GM23338 (cell line): Measurements from ENCODE around the gene ZNF277. TPM values are rescaled to one million over a fixed set of nuclear protein-coding genes. Genes with fewer than 3 reads are reported as not detected.
A peak's percentile ranks its signal among the peaks of the same experiment; 100 is the strongest.

Experiments
- ATAC-seq: fragments of 200-7000 bp; cut with Tn5 transposase; 3 replicates; pipeline ENCODE4 v1.9.1; 2020
- DNase-seq: peaks from one replicate; pipeline ENCODE4 v3.0.0-alpha.2; 2015; ENCODE audit warnings: low spot score
- H2AFZ ChIP-seq: fragments of 200-600 bp; sonication (generic); 2 replicates; pipeline ENCODE4 v1.8.0; 2016; ENCODE audit warnings: antibody characterized with exemption, mild to moderate bottlenecking, moderate library complexity
- H3F3A ChIP-seq: fragments of 200-600 bp; sonication (generic); replicated peaks from 2 replicates; pipeline ENCODE4 v1.8.0; 2017; ENCODE audit warnings: antibody characterized with exemption, mixed run types, low read depth
- H3K27ac ChIP-seq: fragments of 200-600 bp; sonication (generic); 2 replicates; pipeline ENCODE4 v1.6.1; 2016; ENCODE audit warnings: low read depth
- H3K27me3 ChIP-seq: fragments of 200-600 bp; sonication (generic); 2 replicates; pipeline ENCODE4 v1.8.0; 2016; ENCODE audit warnings: mild to moderate bottlenecking, mixed run types, moderate library complexity; ENCODE audit not compliant: insufficient read depth
- H3K36me3 ChIP-seq: fragments of 200-600 bp; sonication (generic); 2 replicates; pipeline ENCODE4 v1.8.0; 2016; ENCODE audit warnings: mild to moderate bottlenecking; ENCODE audit not compliant: insufficient read depth
- H3K4me1 ChIP-seq: fragments of 200-600 bp; sonication (generic); 2 replicates; pipeline ENCODE4 v1.8.0; 2016; ENCODE audit warnings: mild to moderate bottlenecking, moderate library complexity; ENCODE audit not compliant: insufficient read depth
- H3K4me2 ChIP-seq: fragments of 200-600 bp; sonication (generic); 2 replicates; pipeline ENCODE4 v1.7.1; 2017; ENCODE audit warnings: mixed run types
- H3K4me3 ChIP-seq: fragments of 200-600 bp; sonication (generic); 2 replicates; pipeline ENCODE4 v1.6.1; 2016; ENCODE audit warnings: mixed run types
- H3K79me2 ChIP-seq: fragments of 200-600 bp; sonication (generic); replicated peaks from 2 replicates; pipeline ENCODE4 v1.8.0; 2017; ENCODE audit warnings: mild to moderate bottlenecking; ENCODE audit not compliant: insufficient read depth
- H3K9me2 ChIP-seq: fragments of 200-600 bp; sonication (generic); 2 replicates; pipeline ENCODE4 v1.8.0; 2017; ENCODE audit not compliant: insufficient read depth
- H4K20me1 ChIP-seq: fragments of 200-600 bp; sonication (generic); replicated peaks from 2 replicates; pipeline ENCODE4 v1.8.0; 2017; ENCODE audit warnings: mild to moderate bottlenecking; ENCODE audit not compliant: insufficient read depth
- H3K27ac Mint-ChIP-seq: 2 replicates; pipeline ENCODE4 v1.8.0; 2020; ENCODE audit warnings: inconsistent platforms, mild to moderate bottlenecking, moderate library complexity, mixed read lengths
- H3K27me3 Mint-ChIP-seq: 3 replicates; pipeline ENCODE4 v1.8.0; 2022; ENCODE audit warnings: low read depth, mild to moderate bottlenecking, moderate library complexity, mixed read lengths, inconsistent platforms; ENCODE audit not compliant: insufficient read depth, poor library complexity
- H3K36me3 Mint-ChIP-seq: 3 replicates; pipeline ENCODE4 v1.8.0; 2021; ENCODE audit warnings: low read depth, mild to moderate bottlenecking, inconsistent platforms, moderate library complexity, mixed read lengths
- H3K4me1 Mint-ChIP-seq: 3 replicates; pipeline ENCODE4 v1.8.0; 2020; ENCODE audit warnings: mild to moderate bottlenecking, inconsistent platforms, mixed read lengths
- H3K4me3 Mint-ChIP-seq: 3 replicates; pipeline ENCODE4 v1.8.0; 2021; ENCODE audit warnings: moderate library complexity, mild to moderate bottlenecking, inconsistent platforms, mixed read lengths
- H3K9me3 Mint-ChIP-seq: 3 replicates; pipeline ENCODE4 v1.8.0; 2020; ENCODE audit warnings: moderate library complexity, mild to moderate bottlenecking, inconsistent platforms, mixed read lengths
- CREB1 ChIP-seq: fragments of 250-450 bp; sonication (Bioruptor Pico); IDR thresholded peaks from 2 replicates; pipeline ENCODE4 v1.5.0; 2020; ENCODE audit warnings: low read depth, mild to moderate bottlenecking, moderate library complexity
- CTCF ChIP-seq, 2 experiments: fragments of 200-600 bp in 1 of 2; sonication (generic) in 1 of 2; conservative IDR thresholded peaks; 2 replicates each; pipeline versions ENCODE4 v1.5.1 to v1.6.1; 2016 to 2017; ENCODE audit warnings: antibody characterized with exemption in 2 of 2, low read depth in 2 of 2, mild to moderate bottlenecking in 2 of 2, moderate library complexity in 1 of 2
- EZH2phosphoT487 ChIP-seq: fragments of 200-600 bp; sonication (generic); IDR thresholded peaks from one replicate; pipeline ENCODE4 v1.8.1; 2018; ENCODE audit warnings: antibody characterized with exemption; ENCODE audit not compliant: unreplicated experiment
- JUNB ChIP-seq: IDR thresholded peaks from one replicate; pipeline ENCODE4 v1.6.1; 2016; ENCODE audit warnings: antibody characterized with exemption; ENCODE audit not compliant: unreplicated experiment
- NANOG ChIP-seq: IDR thresholded peaks from 2 replicates; pipeline ENCODE4 v1.6.1; 2016; ENCODE audit warnings: antibody characterized with exemption, borderline replicate concordance
- STAT1 ChIP-seq: IDR thresholded peaks from one replicate; pipeline ENCODE4 v1.6.1; 2016; ENCODE audit warnings: antibody characterized with exemption; ENCODE audit not compliant: unreplicated experiment
- ZNF331 ChIP-seq: fragments of 250-450 bp; sonication (Bioruptor Pico); IDR thresholded peaks from 2 replicates; pipeline ENCODE4 v1.5.0; 2020; ENCODE audit warnings: low read depth, mild to moderate bottlenecking, moderate library complexity
- ZNF462 ChIP-seq: fragments of 250-450 bp; sonication (Bioruptor Pico); IDR thresholded peaks from 2 replicates; pipeline ENCODE4 v1.5.0; 2020; ENCODE audit warnings: mild to moderate bottlenecking, moderate library complexity
- polyA plus RNA-seq: library from polyadenylated mRNA; unstranded; fragments of >200 nt; fragmentation: Nextera tagmentation; extraction: Ambion mirVana; gene quantifications from 2 replicates; pipeline ENCODE4 v1.2.1, GENCODE V29; 2016
- total RNA-seq: library from RNA; depleted of rRNA; stranded (reverse); fragments of >200 nt; shearing (Covaris generic); gene quantifications from 2 replicates; pipeline ENCODE4 v1.2.3, GENCODE V29; 2014
- TF ChIP-seq, protein P1 (sequence below): IDR thresholded peaks from 2 replicates; pipeline ENCODE4 v1.6.1; 2016; ENCODE audit warnings: antibody characterized with exemption

The ZNF277 gene
- total and polyA plus RNA-seq, 2 experiments from 2014 or later = 25.4 to 28.9 TPM

GRCh38 chr7:112162142-112162766 lies 44.2 kb upstream of the ZNF277 start:
- H3K4me3 ChIP-seq = peak overlapping the region; percentile 5; the same call in 1 of the 2 replicates
- peak; percentile 89 for DNase-seq
- Mint-ChIP-seq H3K4me3 (peak overlapping the region; percentile 31; the same call in 2 of the 3 replicates), H3K9me3 (no peaks in the 10 kb centered on the region), H3K4me1 (peaks cover 65% of the 10 kb centered on the region), H3K27me3 (peaks cover 8% of the 10 kb centered on the region), H3K36me3 (no peaks in the 10 kb centered on the region), H3K27ac (peak overlapping the region; percentile 87)
- peaks cover 40% of the 10 kb centered on the region for H3K4me1 ChIP-seq
- H3K9me2 ChIP-seq = no peaks in the 10 kb centered on the region
- H3F3A ChIP-seq = no peaks in the 10 kb centered on the region
- peaks cover 69% of the 10 kb centered on the region for H3K79me2 ChIP-seq
- H3K27ac ChIP-seq = peak overlapping the region; percentile 78
- peak overlapping the region; percentile 52 for H3K4me2 ChIP-seq
- peak; percentile 15; the same call in 1 of the 2 replicates for TF ChIP-seq CREB1 (CRISPR knock-in tag)
- TF ChIP-seq, protein P1, sequence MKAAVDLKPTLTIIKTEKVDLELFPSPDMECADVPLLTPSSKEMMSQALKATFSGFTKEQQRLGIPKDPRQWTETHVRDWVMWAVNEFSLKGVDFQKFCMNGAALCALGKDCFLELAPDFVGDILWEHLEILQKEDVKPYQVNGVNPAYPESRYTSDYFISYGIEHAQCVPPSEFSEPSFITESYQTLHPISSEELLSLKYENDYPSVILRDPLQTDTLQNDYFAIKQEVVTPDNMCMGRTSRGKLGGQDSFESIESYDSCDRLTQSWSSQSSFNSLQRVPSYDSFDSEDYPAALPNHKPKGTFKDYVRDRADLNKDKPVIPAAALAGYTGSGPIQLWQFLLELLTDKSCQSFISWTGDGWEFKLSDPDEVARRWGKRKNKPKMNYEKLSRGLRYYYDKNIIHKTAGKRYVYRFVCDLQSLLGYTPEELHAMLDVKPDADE = no peak
- H4K20me1 ChIP-seq = no peaks in the 10 kb centered on the region
- H3K27me3 ChIP-seq = no peaks in the 10 kb centered on the region
- peak; percentile 97 for ATAC-seq
- H3K36me3 ChIP-seq = no peaks in the 10 kb centered on the region
- no peak overlapping the region for H2AFZ ChIP-seq

DNA sequence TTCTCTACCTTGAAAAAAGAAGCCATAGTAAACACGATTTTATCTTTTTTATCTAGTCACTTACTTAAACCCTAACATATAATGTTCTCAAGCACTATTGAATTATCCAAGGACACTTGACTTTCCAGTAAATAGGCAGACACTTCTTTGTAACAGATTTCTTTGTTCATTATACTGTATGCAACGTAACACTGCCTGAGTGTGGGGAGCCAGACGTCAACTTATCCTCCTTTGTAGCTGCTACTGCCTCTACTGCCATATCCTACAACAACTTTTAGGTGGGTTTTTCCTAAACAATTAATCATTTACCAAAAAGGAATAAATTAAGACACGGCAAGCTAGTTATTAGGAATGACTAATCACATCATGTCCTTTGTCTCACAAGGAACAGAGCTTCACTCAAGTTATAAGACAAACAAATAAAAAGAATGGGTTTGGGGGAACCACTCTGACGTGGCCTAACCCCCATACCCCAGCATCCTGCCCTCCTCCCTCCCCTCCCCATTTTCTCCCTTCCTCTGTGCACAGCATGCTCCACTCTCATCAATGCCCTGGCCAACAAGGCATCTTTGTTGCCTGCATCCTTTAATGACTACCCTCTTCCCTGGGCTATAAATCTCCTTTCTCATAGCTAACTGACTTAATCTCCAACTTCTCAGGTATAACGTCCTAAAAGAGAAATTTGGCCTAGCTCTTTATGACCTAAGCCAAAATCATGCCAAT lies 43.5 kb upstream of the ZNF277 start:
- Mint-ChIP-seq H3K9me3 (no peaks in the 10 kb centered on the region), H3K4me1 (peaks cover 66% of the 10 kb centered on the region), H3K27ac (peak overlapping the region; percentile 87), H3K27me3 (peaks cover 6% of the 10 kb centered on the region), H3K4me3 (peak overlapping the region; percentile 5; the same call in 1 of the 3 replicates), H3K36me3 (no peaks in the 10 kb centered on the region)
- DNase-seq = no peak
- H3K27me3 ChIP-seq = no peaks in the 10 kb centered on the region
- H3K4me3 ChIP-seq = no peak overlapping the region
- no peak overlapping the region for H2AFZ ChIP-seq
- no peaks in the 10 kb centered on the region for H3K36me3 ChIP-seq
- no peaks in the 10 kb centered on the region for H4K20me1 ChIP-seq
- peak overlapping the region; percentile 52 for H3K4me2 ChIP-seq
- peak; percentile 20 for ATAC-seq
- peaks cover 65% of the 10 kb centered on the region for H3K79me2 ChIP-seq
- H3K9me2 ChIP-seq = no peaks in the 10 kb centered on the region
- peaks cover 40% of the 10 kb centered on the region for H3K4me1 ChIP-seq
- peak overlapping the region; percentile 78 for H3K27ac ChIP-seq
- no peaks in the 10 kb centered on the region for H3F3A ChIP-seq
- no peak for TF ChIP-seq EZH2phosphoT487
- no peak for TF ChIP-seq JUNB
- TF ChIP-seq NANOG = no peak
- TF ChIP-seq STAT1 = no peak
- TF ChIP-seq ZNF331 (CRISPR knock-in tag) = no peak
- TF ChIP-seq, protein P1 = no peak
- TF ChIP-seq CTCF (conservative IDR thresholded peaks at IDR 0.05; ENCODE audit: low read depth in 2 of 2) = no peak
- no peak for TF ChIP-seq ZNF462
- no peak for TF ChIP-seq CREB1 (CRISPR knock-in tag)
